ENCODE data around the gene ITPRIPL1. TPM values are rescaled to one million over a fixed set of nuclear protein-coding genes. Genes with fewer than 3 reads are reported as not detected.
A peak's percentile ranks its signal among the peaks of the same experiment; 100 is the strongest.

Gene ITPRIPL1
- total RNA-seq, 1 donor from 2014 or later = 3.6 TPM

- DNase-seq (ENCODE audit: low read depth in 2 of 2) = no peak
These were observed 31.8 kb downstream of the ITPRIPL1 start for GRCh38 chr2:96356889-96357288.

- no peak for DNase-seq (ENCODE audit: low read depth in 2 of 2)
These were observed 34.2 kb downstream of the ITPRIPL1 start for GRCh38 chr2:96359310-96359709.

GRCh38 chr2:96359866-96360265 lies 34.7 kb downstream of the ITPRIPL1 start:
- no peak for DNase-seq (ENCODE audit: low read depth in 2 of 2)

- DNase-seq (ENCODE audit: low read depth in 2 of 2) = no peak
These were observed 36.6 kb downstream of the ITPRIPL1 start for GRCh38 chr2:96361751-96362150.

GRCh38 chr2:96369186-96369585 lies 44.1 kb downstream of the ITPRIPL1 start:
- no peak for DNase-seq (ENCODE audit: low read depth in 2 of 2)

GRCh38 chr2:96374211-96374951 lies 49.3 kb downstream of the ITPRIPL1 start:
- DNase-seq (ENCODE audit: low read depth in 2 of 2) = peak; percentile 72 to 78

Other genes starting within 250 kb of the ITPRIPL1 start
- gene ADRA2B, start 208.7 kb upstream of the ITPRIPL1 start, total RNA-seq = 0.22 TPM in 1 of 2 replicates, not detected in the other
- gene ASTL, start 186.8 kb upstream of the ITPRIPL1 start, total RNA-seq = not detected in 2 replicates
- 0.22 and 0.99 TPM in 2 replicates for gene DUSP2, start 179.9 kb upstream of the ITPRIPL1 start, total RNA-seq
- gene STARD7, start 116.5 kb upstream of the ITPRIPL1 start, total RNA-seq = 191 and 262 TPM in 2 replicates
- 16.8 and 23.2 TPM in 2 replicates for gene TMEM127, start 59.3 kb upstream of the ITPRIPL1 start, total RNA-seq
- gene CIAO1, start 59.1 kb upstream of the ITPRIPL1 start, total RNA-seq = 59.3 and 89.5 TPM in 2 replicates
- 40.5 and 42.1 TPM in 2 replicates for gene SNRNP200, start 19.8 kb upstream of the ITPRIPL1 start, total RNA-seq
- 2.8 and 9.2 TPM in 2 replicates for gene NCAPH, start 10.4 kb downstream of the ITPRIPL1 start, total RNA-seq
- under 0.01 and 0.20 TPM in 2 replicates for gene NEURL3, start 180.0 kb downstream of the ITPRIPL1 start, total RNA-seq
- 8.5 and 9.7 TPM in 2 replicates for gene ARID5A, start 211.4 kb downstream of the ITPRIPL1 start, total RNA-seq